ENCODE measurements around the gene SYCE3. TPM values are rescaled to one million over a fixed set of nuclear protein-coding genes. Genes with fewer than 3 reads are reported as not detected.
"Not testable (repeated sequence)": the region's sequence is repeated elsewhere in the genome, so short reads cannot be mapped to it uniquely, and the experiment has no call there.

Gene SYCE3
- total and polyA plus RNA-seq, 9 donors = not detected

DNA sequence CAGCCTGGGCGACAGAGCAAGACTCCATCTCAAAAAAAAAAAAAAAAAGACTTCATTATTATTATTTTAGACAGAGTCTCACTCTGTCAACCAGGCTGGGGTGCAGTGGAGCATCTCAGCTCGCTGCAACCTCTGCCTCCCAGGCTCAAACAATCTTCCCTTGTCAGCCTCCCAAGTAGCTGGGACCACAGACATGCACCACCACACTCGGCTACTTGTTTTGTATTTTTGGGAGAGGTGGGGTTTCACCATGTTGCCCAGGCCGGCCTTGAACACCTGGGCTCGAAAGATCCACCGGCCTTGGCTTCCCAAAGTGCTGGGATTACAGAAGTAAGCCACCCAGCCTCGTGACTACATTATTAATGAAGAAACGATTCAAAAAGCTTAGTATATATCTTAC, 27.6 kb downstream of the SYCE3 start:
- intact Hi-C loops (cut with DNase I) = no loop called here
- no peaks in the 10 kb centered on the region for H3K9me3 ChIP-seq
- H3K36me3 ChIP-seq = no peaks in the 10 kb centered on the region
- peaks cover 18% of the 10 kb centered on the region for H3K4me1 ChIP-seq (ENCODE audit: insufficient read depth)
- no peak overlapping the region for H3K4me3 ChIP-seq
- TF ChIP-seq, protein P1, sequence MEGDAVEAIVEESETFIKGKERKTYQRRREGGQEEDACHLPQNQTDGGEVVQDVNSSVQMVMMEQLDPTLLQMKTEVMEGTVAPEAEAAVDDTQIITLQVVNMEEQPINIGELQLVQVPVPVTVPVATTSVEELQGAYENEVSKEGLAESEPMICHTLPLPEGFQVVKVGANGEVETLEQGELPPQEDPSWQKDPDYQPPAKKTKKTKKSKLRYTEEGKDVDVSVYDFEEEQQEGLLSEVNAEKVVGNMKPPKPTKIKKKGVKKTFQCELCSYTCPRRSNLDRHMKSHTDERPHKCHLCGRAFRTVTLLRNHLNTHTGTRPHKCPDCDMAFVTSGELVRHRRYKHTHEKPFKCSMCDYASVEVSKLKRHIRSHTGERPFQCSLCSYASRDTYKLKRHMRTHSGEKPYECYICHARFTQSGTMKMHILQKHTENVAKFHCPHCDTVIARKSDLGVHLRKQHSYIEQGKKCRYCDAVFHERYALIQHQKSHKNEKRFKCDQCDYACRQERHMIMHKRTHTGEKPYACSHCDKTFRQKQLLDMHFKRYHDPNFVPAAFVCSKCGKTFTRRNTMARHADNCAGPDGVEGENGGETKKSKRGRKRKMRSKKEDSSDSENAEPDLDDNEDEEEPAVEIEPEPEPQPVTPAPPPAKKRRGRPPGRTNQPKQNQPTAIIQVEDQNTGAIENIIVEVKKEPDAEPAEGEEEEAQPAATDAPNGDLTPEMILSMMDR (IDR thresholded peaks at IDR 0.05) = no peak
- TF ChIP-seq EP300 (IDR thresholded peaks at IDR 0.05) (no peak), POLR2A (IDR thresholded peaks at IDR 0.05) (no peak)
- DNase-seq = no peak
- WGBS, 3 donors = 78 to 84% (median 84%) methylated on average over 7 to 8 of the region's 8 CpGs
- H3K27ac ChIP-seq = no peak overlapping the region
- peaks cover 6% of the 10 kb centered on the region for H3K27me3 ChIP-seq

DNA sequence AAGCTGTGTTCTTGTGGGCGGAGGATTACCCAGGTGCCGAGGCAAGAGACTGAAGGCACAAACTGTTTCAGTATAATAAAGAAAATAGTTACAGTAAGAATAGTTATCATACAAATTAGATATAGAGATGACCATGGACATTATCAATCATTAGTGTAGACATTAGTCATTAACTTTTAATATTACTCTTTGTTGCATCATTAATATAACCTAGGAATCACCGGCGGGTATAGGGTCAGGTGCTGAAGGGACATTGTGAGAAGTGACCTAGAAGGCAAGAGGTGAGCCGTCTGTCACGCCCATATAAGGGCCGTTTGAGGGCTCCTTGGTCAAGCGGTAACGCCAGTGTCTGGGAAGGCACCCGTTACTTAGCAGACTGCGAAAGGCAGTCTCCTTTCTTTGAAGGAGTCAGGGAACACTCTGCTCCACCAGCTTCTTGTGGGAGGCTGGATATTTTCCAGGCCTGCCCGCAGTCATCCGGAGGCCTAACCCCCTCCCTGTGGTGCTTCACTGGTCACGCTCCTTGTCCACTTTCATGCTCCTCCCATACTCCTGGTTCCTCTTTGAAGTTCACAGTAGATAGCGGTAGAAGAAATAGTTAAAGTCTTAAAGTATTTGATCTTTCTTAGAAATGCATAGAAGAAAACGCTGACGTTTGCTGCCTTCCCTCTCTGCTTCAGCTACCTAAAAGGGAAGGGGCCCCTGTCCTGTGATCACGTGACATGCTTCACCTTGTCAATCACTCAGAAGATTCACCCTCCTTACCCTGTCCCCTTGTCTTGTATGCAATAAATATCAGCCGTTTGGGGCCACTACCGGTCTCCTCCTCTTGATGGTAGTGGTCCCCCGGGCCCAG, 28.6 kb downstream of the SYCE3 start:
- H3K27ac ChIP-seq; DNase-seq; H3K4me3 ChIP-seq; intact Hi-C loops (cut with DNase I); H3K27me3 ChIP-seq; H3K36me3 ChIP-seq; H3K9me3 ChIP-seq: not testable (repeated sequence)
- peaks cover 18% of the 10 kb centered on the region for H3K4me1 ChIP-seq (ENCODE audit: insufficient read depth)
- WGBS, 3 donors = 19 to 27% (median 25%) methylated on average over 21 of the region's 21 CpGs

DNA sequence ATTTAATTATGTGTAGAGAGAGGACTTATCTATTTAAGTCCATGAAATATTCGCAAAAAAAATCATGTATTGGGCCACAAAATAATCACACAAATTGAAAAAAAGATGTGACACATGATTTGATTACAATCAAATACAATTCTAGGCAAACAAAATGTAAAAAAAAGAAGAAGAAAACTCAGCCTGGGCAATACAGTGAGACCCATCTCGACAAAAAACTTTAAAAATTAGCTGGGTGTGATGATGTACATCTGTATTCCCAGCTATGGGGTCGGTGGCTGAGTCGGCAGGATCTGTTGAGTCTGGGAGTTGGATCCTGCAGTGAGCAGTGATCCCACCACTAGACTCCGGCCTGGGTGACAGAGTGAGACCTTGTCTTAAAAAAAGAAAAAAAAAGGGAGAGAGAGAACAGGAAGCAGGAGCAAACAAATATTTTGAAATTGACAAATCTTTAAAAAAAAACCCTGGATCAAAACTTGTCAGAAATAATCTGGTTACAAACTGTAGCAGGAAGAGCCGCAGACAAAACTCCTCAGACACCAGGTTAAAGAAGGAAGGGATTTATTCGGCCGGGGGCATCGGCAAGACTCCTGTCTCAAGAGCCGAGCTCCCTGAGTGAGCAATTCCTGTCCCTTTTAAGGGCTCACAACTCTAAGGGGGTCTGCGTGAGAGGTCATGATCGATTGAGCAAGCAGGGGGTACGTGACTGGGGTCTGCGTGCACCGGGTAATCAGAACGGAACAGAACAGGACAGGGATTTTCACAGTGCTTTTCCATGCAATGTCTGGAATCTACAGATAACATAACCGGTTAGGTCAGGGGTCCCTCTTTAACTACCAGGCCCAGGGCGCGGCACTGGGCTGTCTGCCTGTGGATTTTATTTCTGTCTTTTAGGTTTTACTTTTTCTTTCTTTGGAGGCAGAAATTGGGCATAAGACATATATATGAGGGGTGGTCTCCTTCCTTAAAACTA, 29.6 kb downstream of the SYCE3 start:
- DNase-seq = no peak
- H3K27ac ChIP-seq = no peak overlapping the region
- WGBS, 3 donors = 74 to 78% (median 76%) methylated on average over 19 of the region's 19 CpGs
- H3K4me1 ChIP-seq (ENCODE audit: insufficient read depth) = peaks cover 19% of the 10 kb centered on the region
- TF ChIP-seq POLR2A (IDR thresholded peaks at IDR 0.05) (no peak), EP300 (IDR thresholded peaks at IDR 0.05) (no peak)
- TF ChIP-seq, protein P1 (IDR thresholded peaks at IDR 0.05) = no peak
- H3K27me3 ChIP-seq = peaks cover 6% of the 10 kb centered on the region
- H3K36me3 ChIP-seq = no peaks in the 10 kb centered on the region
- no peak overlapping the region for H3K4me3 ChIP-seq
- no peaks in the 10 kb centered on the region for H3K9me3 ChIP-seq
- intact Hi-C loops (cut with DNase I) = no loop called here

DNA sequence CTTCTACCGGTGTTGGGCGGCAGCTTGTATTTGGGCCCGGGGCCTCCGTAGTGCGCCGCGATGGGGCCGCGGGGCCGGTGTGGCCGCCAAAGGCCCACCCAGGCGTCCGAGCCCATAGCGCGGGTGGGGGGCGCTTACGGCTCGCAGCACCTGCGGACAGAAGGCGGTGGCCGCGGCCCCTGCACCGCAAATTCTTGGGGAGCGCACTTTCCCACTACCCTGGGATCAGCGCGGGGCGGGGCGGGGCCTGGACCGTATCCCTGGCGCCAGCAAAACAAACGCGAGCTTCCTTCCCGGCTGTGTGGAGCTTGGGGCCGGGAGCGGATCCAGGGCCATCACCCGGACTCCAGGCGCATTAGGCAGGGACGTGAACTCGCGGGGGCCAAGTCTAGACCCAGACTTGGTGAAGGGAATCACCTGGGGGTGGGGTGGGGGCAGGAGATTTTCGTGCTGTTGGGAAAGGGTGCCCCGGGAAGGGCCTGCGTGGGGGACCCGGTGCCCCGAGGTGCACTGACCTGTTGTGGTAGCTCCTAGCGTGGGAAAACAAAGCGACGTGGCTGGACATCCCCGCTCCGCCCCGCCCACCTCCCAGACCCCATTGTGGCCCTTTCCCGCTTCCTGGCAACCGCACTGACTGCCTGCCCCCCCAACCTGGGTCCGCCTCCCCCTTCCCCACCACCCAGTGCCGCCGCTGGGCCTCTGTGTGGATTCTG, 30.6 kb downstream of the SYCE3 start:
- peak in 4 of 5 donors; percentile 45 to 71 (median 62) for DNase-seq
- Histone ChIP-seq H3K4me3 (peak overlapping the region; percentile 37), H3K36me3 (no peaks in the 10 kb centered on the region), H3K4me1 (ENCODE audit: insufficient read depth) (peaks cover 19% of the 10 kb centered on the region), H3K9me3 (no peaks in the 10 kb centered on the region), H3K27ac (no peak overlapping the region), H3K27me3 (peaks cover 6% of the 10 kb centered on the region)
- WGBS, 3 donors = 3 to 6% (median 3%) methylated on average over 51 to 56 of the region's 56 CpGs
- TF ChIP-seq POLR2A (IDR thresholded peaks at IDR 0.05) (no peak), EP300 (IDR thresholded peaks at IDR 0.05) (no peak)
- TF ChIP-seq, protein P1 (IDR thresholded peaks at IDR 0.05) = no peak
- intact Hi-C loops (cut with DNase I) = no loop called here
